HG03066 (cell line): ENCODE measurements around the gene COL17A1.

ENCODE experiments used
- ATAC-seq: cut with Tn5 transposase; IDR thresholded peaks from one replicate; pipeline ENCODE4 v1.9.1; 2021; ENCODE audit warnings: low read depth; ENCODE audit not compliant: unreplicated experiment

Gene COL17A1

GRCh38 chr10:103995134-103995533 lies 90.5 kb downstream of the COL17A1 start:
- ATAC-seq, result no peak

GRCh38 chr10:103991393-103992128 lies 94.1 kb downstream of the COL17A1 start:
- ATAC-seq, result no peak

GRCh38 chr10:103990531-103990930 lies 95.1 kb downstream of the COL17A1 start:
- ATAC-seq, result no peak

GRCh38 chr10:103990121-103990520 lies 95.6 kb downstream of the COL17A1 start:
- no peak for ATAC-seq

GRCh38 chr10:103986360-103986759 lies 99.3 kb downstream of the COL17A1 start:
- ATAC-seq, result no peak

- ATAC-seq, result no peak
These were observed 100.0 kb downstream of the COL17A1 start for GRCh38 chr10:103985726-103986125.

GRCh38 chr10:103983367-103983911 lies 102.2 kb downstream of the COL17A1 start:
- ATAC-seq, result peak; percentile 85

GRCh38 chr10:103982639-103983038 lies 103.0 kb downstream of the COL17A1 start:
- ATAC-seq, result no peak
